ENCODE measurements around the gene CXorf38.

DNA sequence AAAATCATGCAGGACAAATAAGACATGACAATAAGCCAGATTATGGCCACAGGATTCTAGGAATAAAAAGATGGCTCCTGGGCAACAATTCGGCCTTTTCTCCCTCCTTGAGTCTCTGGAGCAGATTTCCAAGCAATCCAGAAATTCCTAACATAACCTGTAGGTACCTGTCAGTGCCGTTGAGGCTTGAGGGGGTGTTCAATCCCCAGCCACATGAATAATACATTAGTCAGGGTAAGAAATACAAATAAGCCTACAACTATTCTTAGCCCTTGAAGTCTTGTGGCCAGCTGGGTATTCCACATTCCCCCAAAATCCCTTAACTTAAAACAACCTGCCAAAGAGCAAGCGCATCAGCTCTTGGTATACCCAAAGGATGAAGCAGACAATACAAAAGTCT lies 9.7 kb downstream of the CXorf38 start:
- TF ChIP-seq, protein P1, sequence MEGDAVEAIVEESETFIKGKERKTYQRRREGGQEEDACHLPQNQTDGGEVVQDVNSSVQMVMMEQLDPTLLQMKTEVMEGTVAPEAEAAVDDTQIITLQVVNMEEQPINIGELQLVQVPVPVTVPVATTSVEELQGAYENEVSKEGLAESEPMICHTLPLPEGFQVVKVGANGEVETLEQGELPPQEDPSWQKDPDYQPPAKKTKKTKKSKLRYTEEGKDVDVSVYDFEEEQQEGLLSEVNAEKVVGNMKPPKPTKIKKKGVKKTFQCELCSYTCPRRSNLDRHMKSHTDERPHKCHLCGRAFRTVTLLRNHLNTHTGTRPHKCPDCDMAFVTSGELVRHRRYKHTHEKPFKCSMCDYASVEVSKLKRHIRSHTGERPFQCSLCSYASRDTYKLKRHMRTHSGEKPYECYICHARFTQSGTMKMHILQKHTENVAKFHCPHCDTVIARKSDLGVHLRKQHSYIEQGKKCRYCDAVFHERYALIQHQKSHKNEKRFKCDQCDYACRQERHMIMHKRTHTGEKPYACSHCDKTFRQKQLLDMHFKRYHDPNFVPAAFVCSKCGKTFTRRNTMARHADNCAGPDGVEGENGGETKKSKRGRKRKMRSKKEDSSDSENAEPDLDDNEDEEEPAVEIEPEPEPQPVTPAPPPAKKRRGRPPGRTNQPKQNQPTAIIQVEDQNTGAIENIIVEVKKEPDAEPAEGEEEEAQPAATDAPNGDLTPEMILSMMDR (IDR thresholded peaks at IDR 0.05), result no peak
- TF ChIP-seq POLR2A (IDR thresholded peaks at IDR 0.05), result no peak
- TF ChIP-seq POLR2AphosphoS5 (IDR thresholded peaks at IDR 0.05), result no peak
- no peak for TF ChIP-seq EP300 (IDR thresholded peaks at IDR 0.05)
